Nephron (organoid): ENCODE measurements around the gene CHAC1.
A peak's percentile ranks its signal among the peaks of the same experiment; 100 is the strongest.

Source experiments
- H3K27ac Mint-ChIP-seq, 3 experiments: 2 replicates each; pipeline ENCODE4 v1.8.0; 2020; ENCODE audit warnings: mixed read lengths in 3 of 3, mild to moderate bottlenecking in 2 of 3, moderate library complexity in 1 of 3
- H3K27me3 Mint-ChIP-seq: 2 replicates; pipeline ENCODE4 v1.8.0; 2021; ENCODE audit warnings: low read depth, mild to moderate bottlenecking, moderate library complexity, mixed read lengths
- H3K36me3 Mint-ChIP-seq: 2 replicates; pipeline ENCODE4 v1.8.0; 2020; ENCODE audit warnings: low read depth, mixed read lengths
- H3K4me1 Mint-ChIP-seq: 2 replicates; pipeline ENCODE4 v1.8.0; 2020; ENCODE audit warnings: mixed read lengths
- H3K4me3 Mint-ChIP-seq, 3 experiments: 2 replicates each; pipeline ENCODE4 v1.8.0; 2020; ENCODE audit warnings: mild to moderate bottlenecking in 3 of 3, mixed read lengths in 3 of 3, moderate library complexity in 2 of 3
- H3K9me3 Mint-ChIP-seq: 2 replicates; pipeline ENCODE4 v1.8.0; 2020; ENCODE audit warnings: mixed read lengths
- TF ChIP-seq, protein P1 (sequence below), 3 experiments: fragments of 200-600 bp; sonication (generic); IDR thresholded peaks; one replicate each; pipeline ENCODE4 v1.5.0; 2021; ENCODE audit warnings: antibody characterized with exemption in 3 of 3; ENCODE audit not compliant: unreplicated experiment in 3 of 3

The CHAC1 gene

DNA sequence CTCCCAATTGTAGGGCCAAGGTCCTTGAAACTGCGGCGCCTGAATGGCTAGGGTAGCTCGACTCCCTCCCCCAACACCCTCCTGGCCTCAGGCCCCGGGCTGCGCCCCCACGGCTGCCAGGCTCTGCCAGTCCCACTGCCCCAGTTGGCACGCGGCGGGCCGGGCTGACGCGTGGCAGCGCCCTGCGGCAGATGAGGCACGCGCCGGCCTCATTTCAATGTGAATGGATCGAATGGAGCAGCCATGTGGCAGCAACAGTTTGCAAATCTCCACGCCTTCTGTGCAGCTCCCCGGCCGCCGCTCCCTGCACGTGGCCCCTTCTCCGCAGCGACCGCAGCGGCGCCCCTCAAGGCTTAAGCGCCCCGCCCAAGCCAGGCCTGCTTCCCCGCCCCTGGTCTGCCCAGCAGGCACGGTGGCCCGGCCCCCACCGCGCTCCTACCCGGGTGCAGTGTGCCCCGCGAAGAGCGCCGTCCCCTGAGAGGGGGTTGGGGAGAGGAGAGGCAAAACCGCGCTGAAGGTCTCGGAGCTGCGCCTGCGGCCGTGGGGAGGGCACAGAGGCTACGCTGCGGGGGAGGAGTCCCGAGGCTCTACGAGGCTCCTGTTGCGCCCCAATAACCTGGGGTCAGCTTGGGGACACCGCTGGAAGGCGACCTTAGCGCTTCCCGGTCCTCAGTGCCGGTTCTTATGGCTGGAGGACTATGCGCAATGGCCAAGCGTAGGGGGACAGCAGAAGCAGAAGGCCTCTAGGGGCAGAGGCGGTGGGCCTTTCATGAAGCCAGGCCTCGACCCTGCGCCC is 27.2 kb upstream of the CHAC1 start:
- Mint-ChIP-seq H3K27ac (no peak overlapping the region), H3K9me3 (no peaks in the 10 kb centered on the region), H3K4me3 (peak overlapping the region; percentile 64 to 74 (median 69)), H3K36me3 (no peaks in the 10 kb centered on the region), H3K27me3 (peaks cover 89% of the 10 kb centered on the region), H3K4me1 (peaks cover 32% of the 10 kb centered on the region)
- TF ChIP-seq, protein P1, sequence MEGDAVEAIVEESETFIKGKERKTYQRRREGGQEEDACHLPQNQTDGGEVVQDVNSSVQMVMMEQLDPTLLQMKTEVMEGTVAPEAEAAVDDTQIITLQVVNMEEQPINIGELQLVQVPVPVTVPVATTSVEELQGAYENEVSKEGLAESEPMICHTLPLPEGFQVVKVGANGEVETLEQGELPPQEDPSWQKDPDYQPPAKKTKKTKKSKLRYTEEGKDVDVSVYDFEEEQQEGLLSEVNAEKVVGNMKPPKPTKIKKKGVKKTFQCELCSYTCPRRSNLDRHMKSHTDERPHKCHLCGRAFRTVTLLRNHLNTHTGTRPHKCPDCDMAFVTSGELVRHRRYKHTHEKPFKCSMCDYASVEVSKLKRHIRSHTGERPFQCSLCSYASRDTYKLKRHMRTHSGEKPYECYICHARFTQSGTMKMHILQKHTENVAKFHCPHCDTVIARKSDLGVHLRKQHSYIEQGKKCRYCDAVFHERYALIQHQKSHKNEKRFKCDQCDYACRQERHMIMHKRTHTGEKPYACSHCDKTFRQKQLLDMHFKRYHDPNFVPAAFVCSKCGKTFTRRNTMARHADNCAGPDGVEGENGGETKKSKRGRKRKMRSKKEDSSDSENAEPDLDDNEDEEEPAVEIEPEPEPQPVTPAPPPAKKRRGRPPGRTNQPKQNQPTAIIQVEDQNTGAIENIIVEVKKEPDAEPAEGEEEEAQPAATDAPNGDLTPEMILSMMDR (IDR thresholded peaks at IDR 0.05; ENCODE audit: unreplicated experiment in 3 of 3), result no peak

DNA sequence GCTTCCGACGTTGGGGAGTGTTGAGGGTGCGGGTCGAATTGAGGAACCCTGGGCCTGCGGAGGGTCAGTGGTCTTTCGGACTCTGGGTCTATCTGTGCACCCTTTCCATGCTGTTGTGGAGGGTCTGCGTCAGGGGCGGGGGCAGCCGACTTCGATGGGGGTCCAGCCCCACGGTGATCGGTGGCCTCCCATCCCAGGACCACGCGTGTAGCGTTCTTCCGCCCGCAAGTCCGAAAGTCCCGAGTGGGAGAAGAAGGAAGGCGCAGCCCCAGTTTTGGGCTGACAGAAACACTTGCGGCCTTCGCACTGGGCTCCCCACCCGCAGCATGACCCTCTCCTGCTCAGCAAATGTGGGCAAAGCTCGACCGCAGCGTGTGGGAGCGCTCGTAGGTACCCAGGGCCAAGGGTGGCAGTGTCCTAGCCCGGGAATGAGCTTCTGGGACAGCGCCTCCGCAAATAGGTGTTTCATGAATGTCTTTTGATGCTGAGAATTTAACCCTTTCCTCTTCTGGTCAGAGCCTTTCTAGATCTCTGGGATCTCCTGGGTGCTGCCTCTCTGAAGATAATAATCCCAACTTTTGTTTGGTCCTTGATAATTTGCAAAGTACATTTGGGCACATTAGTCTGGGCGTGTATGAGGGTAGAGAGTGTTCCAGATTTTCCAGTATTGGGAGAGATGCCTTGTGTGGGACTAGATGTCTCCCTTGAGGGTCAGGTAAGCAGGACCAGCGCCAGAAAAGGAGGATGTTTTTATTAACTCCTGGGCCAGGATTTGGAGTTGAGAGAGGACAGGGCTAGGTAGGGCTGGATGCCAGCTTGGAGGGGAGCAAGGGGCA is 26.4 kb upstream of the CHAC1 start:
- Mint-ChIP-seq H3K4me1 (peaks cover 40% of the 10 kb centered on the region), H3K27ac (no peak overlapping the region), H3K9me3 (no peaks in the 10 kb centered on the region), H3K4me3 (peak overlapping the region; percentile 70 to 80 (median 74)), H3K36me3 (no peaks in the 10 kb centered on the region), H3K27me3 (peaks cover 94% of the 10 kb centered on the region)
- TF ChIP-seq, protein P1 (IDR thresholded peaks at IDR 0.05; ENCODE audit: unreplicated experiment in 3 of 3), result no peak

DNA sequence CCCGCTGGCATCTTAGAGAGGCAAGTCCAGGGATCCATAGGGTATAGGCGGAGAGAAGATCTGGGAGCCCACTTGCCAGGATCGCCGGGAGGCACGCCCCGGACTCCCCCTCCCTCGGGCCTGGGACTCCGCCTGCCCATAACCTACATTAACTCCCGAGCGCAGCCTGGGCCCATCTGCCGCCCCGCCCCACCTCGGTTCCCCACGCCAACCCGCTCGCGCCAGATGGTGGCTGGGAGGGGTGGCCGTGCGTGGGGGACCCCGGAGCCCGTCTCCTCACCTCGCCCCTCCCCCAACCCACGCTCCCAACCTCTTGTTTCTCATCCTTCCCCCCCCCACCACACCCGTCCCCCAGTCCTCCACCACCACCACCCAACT is 25.8 kb upstream of the CHAC1 start:
- no peaks in the 10 kb centered on the region for H3K36me3 Mint-ChIP-seq
- H3K27ac Mint-ChIP-seq, result no peak overlapping the region
- H3K4me3 Mint-ChIP-seq, result peak overlapping the region; percentile 70 to 88 (median 80)
- H3K4me1 Mint-ChIP-seq, result peaks cover 41% of the 10 kb centered on the region
- no peaks in the 10 kb centered on the region for H3K9me3 Mint-ChIP-seq
- peaks cover 97% of the 10 kb centered on the region for H3K27me3 Mint-ChIP-seq
- TF ChIP-seq, protein P1 (IDR thresholded peaks at IDR 0.05; ENCODE audit: unreplicated experiment in 3 of 3), result no peak

DNA sequence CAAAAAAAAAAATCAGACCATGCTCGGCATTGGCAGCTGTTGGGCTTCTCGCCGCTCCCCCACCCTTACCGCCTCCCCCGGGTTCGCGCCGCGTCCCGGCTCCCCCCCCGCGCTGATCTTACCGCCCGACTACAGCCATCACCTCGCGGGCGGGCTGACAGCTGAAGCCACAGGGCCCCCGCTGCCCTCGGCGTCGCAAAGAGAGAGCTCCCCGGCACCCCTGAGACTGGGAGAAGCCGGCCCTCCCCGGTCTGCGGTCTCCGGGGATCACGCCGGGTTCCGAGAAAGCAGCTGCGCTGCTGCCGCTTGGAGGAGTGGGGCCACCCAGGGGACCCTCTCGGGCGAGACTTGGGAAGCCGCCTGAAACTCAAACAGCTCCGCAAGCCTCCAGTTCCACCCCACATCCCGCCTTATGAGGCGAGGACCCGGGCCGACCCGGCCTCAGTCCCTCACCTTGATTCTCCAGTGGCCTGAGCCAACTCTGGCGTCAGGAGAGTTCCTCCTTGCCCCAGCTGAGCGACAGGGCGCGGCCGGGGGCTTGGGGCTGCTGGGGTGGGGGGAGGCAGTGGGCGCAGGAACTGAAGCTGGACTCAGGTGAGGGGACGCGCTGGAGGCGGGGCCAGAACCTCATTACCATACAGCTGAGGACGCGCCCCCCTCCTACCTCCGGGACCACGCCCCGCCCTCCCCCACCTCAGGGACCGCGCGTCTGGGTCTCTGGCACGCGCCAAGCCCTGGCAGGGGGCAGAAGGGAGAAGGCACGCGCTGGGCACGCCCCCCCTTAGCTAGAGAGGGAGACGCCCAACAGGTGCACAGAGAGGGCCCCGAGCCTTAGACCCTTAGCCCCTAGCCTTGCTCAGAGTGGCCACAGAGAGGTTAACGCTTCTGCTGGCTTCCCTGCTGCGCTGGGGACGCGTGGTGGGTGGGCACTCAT is 25.1 kb upstream of the CHAC1 start:
- peaks cover 41% of the 10 kb centered on the region for H3K4me1 Mint-ChIP-seq
- H3K4me3 Mint-ChIP-seq, result peak overlapping the region; percentile 81 to 88 (median 87)
- no peak overlapping the region for H3K27ac Mint-ChIP-seq
- TF ChIP-seq, protein P1 (IDR thresholded peaks at IDR 0.05; ENCODE audit: unreplicated experiment in 3 of 3), result no peak
- H3K36me3 Mint-ChIP-seq, result no peaks in the 10 kb centered on the region
- H3K27me3 Mint-ChIP-seq, result peaks cover 97% of the 10 kb centered on the region
- H3K9me3 Mint-ChIP-seq, result no peaks in the 10 kb centered on the region

DNA sequence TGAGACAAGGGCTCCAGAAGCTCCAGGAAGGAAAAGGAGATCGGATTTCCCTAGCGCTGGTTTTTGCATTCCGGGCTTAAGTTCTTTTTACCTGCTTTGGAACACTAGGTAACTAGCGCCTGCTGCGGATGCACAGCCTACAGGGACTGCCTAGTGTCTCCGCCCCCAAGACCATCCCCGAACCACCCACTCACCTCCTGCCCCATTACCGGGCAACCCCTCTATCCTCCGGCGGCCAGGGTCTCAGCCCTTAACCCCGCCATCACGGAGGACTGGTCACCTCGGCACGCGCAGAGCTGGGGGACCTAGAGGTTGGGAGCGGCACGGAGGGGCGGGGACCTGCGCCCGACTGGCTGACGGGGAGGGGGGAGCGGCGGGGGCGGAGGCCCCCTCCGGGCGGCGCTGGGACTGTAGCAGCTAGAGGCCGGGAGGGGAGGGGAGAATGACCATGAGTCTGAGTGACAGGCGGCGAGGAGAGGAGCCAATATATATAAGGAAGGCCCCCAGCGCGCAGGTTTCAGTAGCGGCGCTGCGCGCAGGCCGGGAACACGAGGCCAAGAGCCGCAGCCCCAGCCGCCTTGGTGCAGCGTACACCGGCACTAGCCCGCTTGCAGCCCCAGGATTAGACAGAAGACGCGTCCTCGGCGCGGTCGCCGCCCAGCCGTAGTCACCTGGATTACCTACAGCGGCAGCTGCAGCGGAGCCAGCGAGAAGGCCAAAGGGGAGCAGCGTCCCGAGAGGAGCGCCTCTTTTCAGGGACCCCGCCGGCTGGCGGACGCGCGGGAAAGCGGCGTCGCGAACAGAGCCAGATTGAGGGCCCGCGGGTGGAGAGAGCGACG is 24.2 kb upstream of the CHAC1 start, which contains the start of gene DLL4:
TSS of gene DLL4 (plus strand) at position 520 of the 839 bp plus-strand sequence. CDS start 329 bp downstream, outside the sequence.
- TF ChIP-seq, protein P1 (IDR thresholded peaks at IDR 0.05; ENCODE audit: unreplicated experiment in 3 of 3), result no peak
- H3K4me3 Mint-ChIP-seq, result peak within 1 kb of the TSS; percentile 83 to 88 (median 87)

More for the DNA sequence above, 24.2 kb upstream of the CHAC1 start, which contains the start of gene DLL4:
- H3K4me1 Mint-ChIP-seq, result peaks cover 45% of the 10 kb centered on the region
- peaks cover 98% of the 10 kb centered on the region for H3K27me3 Mint-ChIP-seq
- no peaks in the 10 kb centered on the region for H3K36me3 Mint-ChIP-seq
- no peak within 1 kb of the TSS for H3K27ac Mint-ChIP-seq
- no peaks in the 10 kb centered on the region for H3K9me3 Mint-ChIP-seq
